SK-N-SH (cell line): ENCODE measurements around the gene SLC66A2. TPM values are rescaled to one million over a fixed set of nuclear protein-coding genes. Genes with fewer than 3 reads are reported as not detected.

Experiments used
- CTCF ChIA-PET: fragments of 300-600, 350-600 bp; formaldehyde crosslinking; extraction: SDS; loops from one replicate; lab custom pipeline; 2021; lab: Yijun Ruan, JAX
- POLR2A ChIA-PET: fragments of 350-600 bp; sonication (Branson Sonifier 250); formaldehyde crosslinking; extraction: SDS; loops from one replicate; lab custom pipeline; 2020; ENCODE audit warnings: antibody characterized with exemption, inconsistent platforms; lab: Yijun Ruan, JAX
- DNase-seq: peaks from one replicate; pipeline ENCODE4 v3.0.0; 2012
- H2AFZ ChIP-seq: fragments of 200-600 bp; sonication (generic); 2 replicates; pipeline ENCODE4 v1.8.1; 2016; ENCODE audit warnings: antibody characterized with exemption, mild to moderate bottlenecking, low read depth
- H3F3A ChIP-seq: fragments of 200-600 bp; sonication (generic); replicated peaks from 2 replicates; pipeline ENCODE3; 2016; ENCODE audit warnings: antibody characterized with exemption, mild to moderate bottlenecking; ENCODE audit not compliant: insufficient read depth
- H3K27ac ChIP-seq, 2 experiments: fragments of 200-500 bp in 1 of 2; fragments of 200-600 bp in 1 of 2; sonication (Bioruptor generic) in 1 of 2; sonication (generic), shearing (Covaris generic) in 1 of 2; 2 replicates each; pipeline versions ENCODE4 v1.5.1 to v1.6.1; 2014 to 2016; ENCODE audit warnings: low read depth in 2 of 2, inconsistent platforms in 1 of 2, low read length in 1 of 2, mild to moderate bottlenecking in 1 of 2, mixed read lengths in 1 of 2
- H3K27me3 ChIP-seq: fragments of 200-600 bp; sonication (generic), shearing (Covaris generic); 2 replicates; pipeline ENCODE4 v1.6.1; 2016; ENCODE audit warnings: mixed run types; ENCODE audit not compliant: insufficient read depth
- H3K36me3 ChIP-seq, 2 experiments: fragments of 200-500 bp in 1 of 2; fragments of 200-600 bp in 1 of 2; sonication (Bioruptor generic) in 1 of 2; sonication (generic) in 1 of 2; replicated peaks in 1 of 2; 2 replicates each; pipeline versions ENCODE3 to v1.5.1; 2014 to 2016; ENCODE audit warnings: low read length in 1 of 2, mild to moderate bottlenecking in 1 of 2; ENCODE audit not compliant: insufficient read depth in 2 of 2, control insufficient read depth in 1 of 2
- H3K4me1 ChIP-seq, 2 experiments: fragments of 200-500 bp in 1 of 2; fragments of 200-600 bp in 1 of 2; sonication (Bioruptor generic) in 1 of 2; sonication (generic), shearing (Covaris generic) in 1 of 2; 2 replicates each; pipeline versions ENCODE4 v1.5.1 to v1.6.1; 2014 to 2016; ENCODE audit warnings: low read depth in 1 of 2, low read length in 1 of 2, mixed run types in 1 of 2; ENCODE audit not compliant: insufficient read depth in 2 of 2, control insufficient read depth in 1 of 2
- H3K4me2 ChIP-seq: fragments of 200-600 bp; sonication (generic), shearing (Covaris generic); 2 replicates; pipeline ENCODE4 v1.6.1; 2017; ENCODE audit warnings: mixed run types
- H3K4me3 ChIP-seq, 2 experiments: fragments of 200-500 bp in 1 of 2; fragments of 200-600 bp in 1 of 2; sonication (Bioruptor generic) in 1 of 2; sonication (generic), shearing (Covaris generic) in 1 of 2; 2 replicates each; pipeline versions ENCODE4 v1.5.1 to v1.8.1; 2014 to 2016; ENCODE audit warnings: low read depth in 2 of 2, inconsistent platforms in 1 of 2, low read length in 1 of 2, mild to moderate bottlenecking in 1 of 2, mixed read lengths in 1 of 2, moderate library complexity in 1 of 2
- H3K79me2 ChIP-seq: fragments of 200-600 bp; sonication (generic); 2 replicates; pipeline ENCODE4 v1.8.1; 2017; ENCODE audit warnings: mild to moderate bottlenecking; ENCODE audit not compliant: insufficient read depth
- H3K9ac ChIP-seq: fragments of 200-600 bp; sonication (generic); 2 replicates; pipeline ENCODE4 v1.6.1; 2017; ENCODE audit warnings: mixed run types
- H3K9me2 ChIP-seq: fragments of 200-600 bp; sonication (generic); 2 replicates; pipeline ENCODE4 v1.6.1; 2017; ENCODE audit warnings: mixed run types
- H3K9me3 ChIP-seq: fragments of 200-600 bp; sonication (generic); 2 replicates; pipeline ENCODE4 v1.6.1; 2017; ENCODE audit warnings: mixed run types, mild to moderate bottlenecking, moderate library complexity
- H4K20me1 ChIP-seq: fragments of 200-600 bp; sonication (generic); 2 replicates; pipeline ENCODE4 v1.6.1; 2017; ENCODE audit warnings: mild to moderate bottlenecking, mixed run types; ENCODE audit not compliant: insufficient read depth
- CHD2 ChIP-seq: fragments of 150-350 bp; IDR thresholded peaks from 2 replicates; pipeline ENCODE4 v1.6.1; 2018; ENCODE audit warnings: low read length; ENCODE audit not compliant: partially characterized antibody
- CTCF ChIP-seq: fragments of 200-600 bp; sonication (generic); IDR thresholded peaks from 2 replicates; pipeline ENCODE4 v1.6.1; 2017; ENCODE audit warnings: antibody characterized with exemption, mild to moderate bottlenecking, moderate library complexity
- FOSL2 ChIP-seq: IDR thresholded peaks from 2 replicates; pipeline ENCODE4 v1.4.0; 2012; ENCODE audit warnings: low read depth, mild to moderate bottlenecking, moderate library complexity, borderline replicate concordance
- MEF2A ChIP-seq: IDR thresholded peaks from 2 replicates; pipeline ENCODE4 v1.4.0; 2012; ENCODE audit warnings: low read depth, borderline replicate concordance
- REST ChIP-seq: IDR thresholded peaks from 2 replicates; pipeline ENCODE4 v1.6.1; 2012; ENCODE audit warnings: mild to moderate bottlenecking, low read depth, low read length, moderate library complexity
- RFX5 ChIP-seq: IDR thresholded peaks from 2 replicates; pipeline ENCODE4 v1.6.1; 2012; ENCODE audit warnings: mild to moderate bottlenecking, improper control_type of control experiment, low read length
- SIN3A ChIP-seq: IDR thresholded peaks from 2 replicates; pipeline ENCODE4 v1.6.1; 2012; ENCODE audit warnings: low read depth, mild to moderate bottlenecking, low read length, moderate library complexity, borderline replicate concordance
- TCF12 ChIP-seq: IDR thresholded peaks from 2 replicates; pipeline ENCODE4 v1.4.0; 2012
- WGBS: methylation state at CpG from one replicate; pipeline ENCODE4 v1.1.6; 2017; ENCODE audit warnings: low lambda C conversion rate; 5-methylcytosine and 5-hydroxymethylcytosine counted together
- polyA plus RNA-seq, 3 experiments: library from polyadenylated mRNA; depleted of rRNA; stranded (reverse); fragments of >200 nt; gene quantifications; 2 replicates each; pipeline ENCODE4 v1.2.3, GENCODE V29; 2012

SLC66A2 gene
- polyA plus RNA-seq, 1 of the 3 experiments (the other 2 are of a cell fraction): 14.5 TPM

GRCh38 chr18:79882522-79883241 lies 68.8 kb downstream of the SLC66A2 start:
- Histone ChIP-seq H3K27ac (no peak overlapping the region), H3F3A (no peaks in the 10 kb centered on the region), H3K4me1 (no peaks in the 10 kb centered on the region), H3K36me3 (no peaks in the 10 kb centered on the region), H3K9ac (no peak overlapping the region), H3K9me3 (no peaks in the 10 kb centered on the region), H3K79me2 (no peaks in the 10 kb centered on the region), H3K9me2 (no peaks in the 10 kb centered on the region), H3K4me3 (no peak overlapping the region), H3K27me3 (peaks cover 17% of the 10 kb centered on the region; the same call in 1 of the 2 replicates), H4K20me1 (no peaks in the 10 kb centered on the region), H2AFZ (no peak overlapping the region), H3K4me2 (no peak overlapping the region)
- CTCF ChIA-PET: no interaction called here
- POLR2A ChIA-PET: no interaction called here
- peak; percentile 29 for DNase-seq
- 88% methylated on average over 56 of the region's 68 CpGs for WGBS
- TF ChIP-seq RFX5 (no peak), TCF12 (no peak), FOSL2 (no peak), REST (no peak), CTCF (no peak), CHD2 (no peak), SIN3A (no peak), MEF2A (no peak)

- H3K9me2 ChIP-seq: no peaks in the 10 kb centered on the region
- ChIA-PET CTCF (no interaction called here), POLR2A (no interaction called here)
- DNase-seq: no peak
- no peak overlapping the region for H2AFZ ChIP-seq
- no peaks in the 10 kb centered on the region for H3K36me3 ChIP-seq
- TF ChIP-seq RFX5: no peak
- H3K4me2 ChIP-seq: no peak overlapping the region
- H3K27me3 ChIP-seq: peaks cover 26% of the 10 kb centered on the region; the same call in 1 of the 2 replicates
- H3F3A ChIP-seq: no peaks in the 10 kb centered on the region
- H3K9ac ChIP-seq: no peak overlapping the region
- no peaks in the 10 kb centered on the region; a peak in 1 of 4 replicates for H3K4me1 ChIP-seq
- H3K79me2 ChIP-seq: no peaks in the 10 kb centered on the region
- no peaks in the 10 kb centered on the region for H4K20me1 ChIP-seq
- H3K9me3 ChIP-seq: no peaks in the 10 kb centered on the region
- H3K4me3 ChIP-seq: no peak overlapping the region
- no peak overlapping the region for H3K27ac ChIP-seq
- WGBS: 38% methylated on average over 11 of the region's 11 CpGs
Observed at GRCh38 chr18:79881695-79882094, 69.8 kb downstream of the SLC66A2 start.
